HG02970 (cell line): Measurements from ENCODE around the gene ELL3.
"Not testable (repeated sequence)": the region's sequence is repeated elsewhere in the genome, so short reads cannot be mapped to it uniquely, and the experiment has no call there.

Experiments used
- ATAC-seq: cut with Tn5 transposase; IDR thresholded peaks from one replicate; pipeline ENCODE4 v1.9.1; 2021; ENCODE audit warnings: mild to moderate bottlenecking, moderate library complexity, moderate number of reproducible peaks; ENCODE audit not compliant: unreplicated experiment, low FRiP score

ELL3 gene

DNA sequence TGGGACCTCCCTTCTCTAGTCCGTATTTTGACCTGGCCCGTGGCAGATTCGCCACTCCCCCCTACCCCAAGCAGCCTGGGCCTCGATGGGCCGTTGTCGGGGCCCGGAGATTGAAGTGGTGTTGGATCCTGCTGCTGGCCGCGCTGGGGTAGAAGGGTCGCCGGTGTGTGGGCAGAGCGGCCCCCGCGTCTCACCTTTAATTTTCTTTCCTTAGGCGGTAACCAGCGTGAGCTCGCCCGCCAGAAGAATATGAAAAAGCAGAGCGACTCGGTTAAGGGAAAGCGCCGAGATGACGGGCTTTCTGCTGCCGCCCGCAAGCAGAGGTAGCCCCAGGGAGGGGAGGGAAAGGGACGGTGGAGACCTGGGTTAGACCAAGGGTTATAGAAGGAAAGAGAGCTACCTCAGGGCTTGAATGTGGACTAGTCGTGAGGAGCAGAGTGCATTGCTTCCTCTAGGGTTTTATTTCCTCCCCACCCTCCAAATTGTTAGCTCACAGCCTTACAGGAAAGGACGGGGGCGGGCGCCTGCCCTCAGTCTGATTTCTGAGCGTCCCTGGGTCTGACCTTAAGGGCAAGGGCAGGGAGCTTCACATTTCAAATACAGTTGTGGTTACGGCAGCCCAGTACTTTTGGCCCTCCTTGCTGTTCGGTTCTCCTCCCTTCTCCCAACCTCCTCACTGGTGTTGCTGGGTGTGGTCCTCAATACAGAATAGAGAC is 16.2 kb upstream of the ELL3 start:
- no peak for ATAC-seq

DNA sequence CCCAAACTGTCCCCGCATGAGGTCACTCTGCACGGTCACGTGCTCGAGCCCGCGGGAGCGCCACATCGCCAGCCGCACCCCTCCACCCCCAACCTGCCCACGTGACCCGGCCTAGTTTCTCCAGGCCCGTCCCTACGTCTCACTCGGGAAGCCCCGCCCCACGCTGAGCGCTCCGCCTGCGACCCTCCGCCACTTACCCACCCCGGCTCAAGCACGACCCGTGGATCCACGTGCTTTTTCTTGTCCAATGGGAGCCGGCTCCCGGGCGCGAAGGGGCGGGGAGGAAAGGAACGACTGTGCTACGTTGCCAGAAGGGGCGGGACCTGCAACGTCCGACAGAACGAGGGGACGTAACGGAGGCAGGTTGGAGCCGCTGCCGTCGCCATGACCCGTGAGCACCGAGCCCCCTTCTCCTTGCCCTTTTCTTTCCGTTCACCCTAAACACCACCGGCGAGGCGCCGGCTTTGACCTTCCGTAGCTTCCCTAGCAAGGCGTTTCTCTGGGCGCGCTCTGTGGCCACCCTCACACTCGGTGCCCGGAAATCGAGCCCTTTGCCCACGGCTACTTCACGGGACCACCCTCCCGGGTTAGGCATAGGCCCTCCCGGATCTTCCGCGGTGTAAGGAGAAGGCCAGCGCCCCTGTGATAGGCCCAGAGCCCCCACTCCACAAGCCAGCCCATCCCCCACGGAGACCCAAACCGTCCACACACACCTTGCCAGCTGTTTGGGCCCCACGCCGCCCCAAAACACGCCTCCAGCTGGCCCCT is 15.4 kb upstream of the ELL3 start, which contains the start of gene SERF2:
Gene SERF2, plus strand, starts transcription at position 328 of the 768 bp plus-strand sequence. Its CDS starts 57 bp downstream, at position 385.
- ATAC-seq = peak; percentile 93

DNA sequence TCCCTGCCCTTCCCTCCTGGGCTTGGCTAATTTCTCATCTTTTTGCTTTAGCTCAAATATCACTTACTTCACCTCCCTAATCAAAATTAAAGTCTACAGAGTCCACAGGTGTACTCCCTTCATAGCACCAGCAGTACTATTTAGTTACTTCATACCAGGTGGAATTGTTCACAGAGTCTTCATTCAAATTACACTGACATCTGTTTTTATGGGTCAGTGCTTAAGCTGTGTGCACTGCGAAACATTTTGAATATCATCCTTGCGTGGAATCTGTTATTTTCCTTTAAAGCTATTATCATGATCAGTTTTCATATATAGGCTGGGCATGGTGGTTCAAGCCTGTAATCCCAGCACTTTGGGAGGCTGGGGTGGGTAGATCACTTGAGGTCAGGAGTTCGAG is 12.6 kb upstream of the ELL3 start:
- ATAC-seq = no peak

DNA sequence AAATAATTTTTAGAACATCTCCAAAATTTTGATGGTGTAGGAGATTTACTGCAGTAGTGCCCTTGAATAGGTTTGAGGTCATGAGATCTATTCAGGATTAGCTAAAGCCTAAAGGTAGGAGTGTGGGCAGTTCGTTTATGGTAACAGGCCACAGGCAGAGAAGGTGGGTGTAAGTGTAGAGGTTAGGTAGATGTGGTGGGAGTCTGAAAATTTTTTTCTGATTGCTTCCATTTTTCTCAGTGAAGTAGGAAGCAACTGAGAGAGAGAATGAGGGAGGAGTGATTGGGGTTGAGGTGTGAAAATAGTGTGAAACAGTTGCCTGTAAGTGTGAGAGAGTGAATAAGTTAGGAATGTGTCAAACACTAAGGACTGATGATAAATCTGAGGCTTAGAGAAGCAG is 2.2 kb upstream of the ELL3 start:
- no peak for ATAC-seq

DNA sequence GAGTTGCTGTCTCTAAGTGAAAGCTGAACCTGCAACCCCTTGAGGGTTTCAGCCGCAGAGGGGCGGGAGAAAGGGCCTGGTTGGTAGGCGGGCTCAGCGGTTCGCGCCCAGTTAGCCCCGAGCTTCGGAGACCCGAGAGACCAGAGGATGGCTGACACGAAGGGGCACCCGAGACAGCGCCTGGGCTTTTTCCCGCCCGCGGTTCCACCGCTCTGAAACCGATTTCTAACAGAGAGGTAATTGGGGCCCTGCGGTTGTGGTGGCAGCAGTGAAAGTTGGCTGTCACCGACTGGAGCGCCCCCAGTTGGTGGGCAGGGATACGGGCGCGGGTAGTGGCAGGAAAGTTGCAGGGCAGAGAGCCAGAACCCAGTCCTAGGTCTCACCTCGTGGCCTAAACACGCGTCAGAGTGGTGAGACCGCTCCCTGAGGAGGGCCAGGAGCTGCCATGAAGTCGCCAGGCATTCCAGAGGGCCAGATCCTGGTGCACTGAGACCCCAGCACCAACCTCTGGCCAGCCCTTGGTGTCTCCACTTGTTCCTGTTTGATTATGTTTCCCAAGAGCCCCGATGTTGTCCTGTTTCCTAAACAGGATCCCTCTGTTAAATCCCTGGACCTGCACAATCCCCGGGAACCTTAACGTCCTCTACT is 625 bp upstream of the ELL3 start:
- peak; percentile 44 for ATAC-seq

DNA sequence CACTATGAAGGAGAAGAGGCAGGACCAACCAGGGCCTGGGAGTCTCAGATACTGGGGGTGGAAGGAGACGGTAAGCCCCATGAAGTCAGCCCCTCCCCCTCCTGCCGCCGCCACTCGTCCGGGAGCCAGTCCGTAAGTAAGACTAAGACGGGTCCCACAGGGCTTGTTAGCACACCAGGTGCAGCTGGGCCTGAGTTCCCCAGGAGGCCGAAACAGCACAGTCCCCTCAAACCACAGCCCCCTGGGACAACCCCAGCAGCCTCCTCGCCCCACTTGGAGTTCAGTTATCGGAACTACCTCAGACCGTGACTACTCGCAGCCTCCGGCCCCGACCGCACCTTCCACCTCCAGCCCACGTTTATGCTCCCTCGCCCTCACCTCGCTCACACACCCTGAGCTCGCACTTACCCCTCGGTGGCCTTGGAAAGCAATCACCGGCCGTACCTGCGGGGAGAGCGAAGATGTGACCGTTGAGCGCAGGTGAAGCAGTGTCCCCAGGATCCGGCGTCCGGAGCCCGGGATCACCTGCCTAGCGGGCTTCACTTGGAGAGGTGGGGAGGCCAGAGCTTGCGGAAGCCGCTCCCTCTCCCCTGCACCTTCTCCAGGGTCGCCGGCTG is 557 bp downstream of the ELL3 start:
- ATAC-seq = peak; percentile 45

DNA sequence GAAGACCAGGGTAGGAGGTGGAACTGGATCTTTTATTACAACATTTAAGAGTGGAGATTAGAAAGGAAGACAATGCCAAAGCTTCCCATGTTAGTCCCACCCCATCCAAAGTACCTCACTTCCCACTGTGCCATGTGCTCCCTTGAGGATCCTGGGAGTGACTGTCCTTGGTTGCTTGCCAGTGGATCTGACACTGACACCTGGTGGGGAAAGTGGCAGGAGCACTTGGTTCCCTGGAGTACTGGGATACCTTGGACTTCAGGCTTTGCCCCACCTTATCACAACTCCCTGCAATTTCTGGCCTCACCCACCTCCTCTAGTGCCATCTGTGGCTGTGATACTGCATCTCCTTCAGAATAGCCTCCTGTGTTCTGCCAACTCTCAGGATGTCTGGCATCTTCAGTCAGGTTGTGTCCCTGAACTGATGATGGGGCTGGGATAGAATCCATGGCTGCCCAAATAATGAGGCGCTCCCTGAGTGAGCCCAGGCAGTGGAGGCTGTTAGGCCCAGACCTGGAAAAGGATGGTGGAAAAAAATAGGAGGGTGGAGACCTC is 1.3 kb downstream of the ELL3 start:
- ATAC-seq = no peak

DNA sequence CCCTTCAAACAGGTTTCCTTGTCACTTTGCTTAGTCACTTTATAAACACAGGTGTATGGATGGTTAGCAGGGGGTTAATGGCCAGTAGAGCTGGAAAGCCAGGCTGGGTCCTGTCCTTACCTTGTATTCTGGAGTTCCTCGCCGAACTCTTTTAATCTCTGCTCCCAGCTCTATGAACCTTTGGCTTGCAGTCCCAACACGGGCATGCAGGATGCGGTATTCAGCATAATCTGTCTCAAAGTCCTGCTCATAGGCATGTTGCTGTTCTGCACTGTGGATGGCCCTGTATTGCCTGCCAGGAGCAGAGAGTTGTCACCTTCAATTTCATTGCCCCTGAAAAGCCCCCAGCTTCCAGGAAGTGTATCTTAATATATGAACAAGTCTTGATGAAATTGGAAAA is 2.7 kb downstream of the ELL3 start:
- ATAC-seq = no peak

DNA sequence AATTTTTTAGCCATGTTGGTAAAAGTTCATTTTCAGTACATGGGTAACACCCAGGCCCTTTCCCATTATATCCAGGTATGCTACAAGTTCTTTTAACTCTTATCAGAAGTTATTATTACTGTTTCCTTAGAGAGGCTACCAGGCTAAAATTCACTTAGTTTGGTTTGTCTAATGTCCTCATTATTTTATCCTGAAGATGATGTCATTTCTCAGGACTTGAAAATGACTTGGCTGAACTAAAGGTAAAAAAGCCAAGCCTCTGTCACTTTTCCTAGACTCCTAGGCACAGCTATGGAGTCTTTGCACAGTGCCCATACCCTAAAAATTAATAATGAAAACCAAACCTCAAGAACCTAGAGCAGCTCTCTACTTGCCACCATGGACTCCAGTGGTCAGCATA is 4.1 kb downstream of the ELL3 start:
- no peak for ATAC-seq

DNA sequence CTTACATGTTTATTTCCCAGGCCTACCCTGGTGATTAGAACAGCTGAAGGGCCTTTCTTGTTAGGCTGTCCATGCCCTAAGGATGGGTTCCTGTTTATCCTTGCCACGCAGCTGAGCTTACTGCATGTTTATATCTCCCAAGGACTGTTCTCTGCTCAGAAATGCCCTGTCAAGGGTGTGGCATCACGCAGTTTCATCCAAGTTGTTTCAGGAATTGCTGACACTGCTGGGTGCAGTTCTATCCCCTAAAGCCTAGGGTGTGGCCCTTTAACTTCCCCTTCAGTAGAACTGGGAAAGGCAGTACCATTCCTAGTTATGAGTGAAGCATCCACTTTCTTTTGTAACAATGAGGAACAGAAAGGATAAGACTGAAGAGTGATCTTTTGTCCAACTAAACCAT is 5.0 kb downstream of the ELL3 start:
- no peak for ATAC-seq

DNA sequence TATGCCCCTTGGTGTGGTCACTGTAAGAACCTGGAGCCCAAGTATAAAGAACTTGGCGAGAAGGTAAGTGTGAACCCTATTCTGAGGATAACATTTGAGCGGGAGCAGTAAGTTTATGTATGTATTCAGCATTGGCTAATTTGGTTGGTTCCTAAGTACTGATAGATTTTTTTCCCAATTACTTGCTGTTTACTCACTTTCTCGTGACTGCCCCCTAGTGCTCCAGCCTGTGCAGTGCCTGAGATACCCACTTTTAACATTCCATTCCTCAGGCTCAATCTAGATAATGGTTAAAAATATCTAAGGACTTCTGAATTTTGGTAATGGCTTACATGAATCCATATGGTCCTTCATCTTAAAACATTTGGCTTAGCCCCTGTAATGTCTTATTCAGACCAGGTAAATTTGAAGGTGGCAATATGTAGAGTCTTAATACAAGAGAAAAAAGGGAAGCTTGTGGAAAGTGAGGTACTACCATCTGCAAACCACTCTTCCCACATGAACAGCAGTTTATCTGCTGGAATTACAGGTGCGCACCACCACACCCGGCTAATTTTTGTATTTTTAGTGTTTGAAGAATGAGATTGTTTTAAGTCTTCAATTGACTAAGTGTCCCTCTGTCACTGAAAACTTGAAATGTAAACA is 7.1 kb downstream of the ELL3 start:
- ATAC-seq = no peak

DNA sequence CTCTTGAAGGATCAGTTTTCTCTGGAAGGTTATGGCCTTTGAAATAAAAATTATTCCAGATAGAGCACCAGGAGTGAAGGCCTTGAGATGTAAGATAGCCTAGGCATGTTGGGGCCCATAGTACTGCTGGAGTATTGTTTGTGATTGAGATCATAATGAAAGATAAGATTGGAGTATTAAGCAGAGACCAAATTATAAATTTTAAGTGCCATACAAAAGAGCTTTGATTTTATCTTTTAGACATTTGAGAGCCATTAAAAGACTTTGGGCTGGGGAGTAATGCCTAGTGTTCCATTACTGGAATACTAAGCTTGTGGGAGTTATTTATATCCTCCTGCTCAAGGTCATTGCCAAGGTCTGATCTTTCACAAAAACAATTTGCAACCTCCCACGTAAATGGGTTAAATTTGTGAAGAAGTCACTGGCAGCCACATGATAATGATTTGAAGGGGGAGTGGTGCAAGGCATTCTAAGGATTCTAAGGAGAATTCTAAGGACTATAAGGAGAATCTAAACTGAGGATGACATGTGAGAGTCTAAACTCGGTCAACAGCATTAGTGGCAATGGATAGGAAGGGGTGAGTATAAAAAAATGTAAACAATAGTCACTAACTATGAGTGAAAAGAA is 12.8 kb downstream of the ELL3 start:
- ATAC-seq = no peak

DNA sequence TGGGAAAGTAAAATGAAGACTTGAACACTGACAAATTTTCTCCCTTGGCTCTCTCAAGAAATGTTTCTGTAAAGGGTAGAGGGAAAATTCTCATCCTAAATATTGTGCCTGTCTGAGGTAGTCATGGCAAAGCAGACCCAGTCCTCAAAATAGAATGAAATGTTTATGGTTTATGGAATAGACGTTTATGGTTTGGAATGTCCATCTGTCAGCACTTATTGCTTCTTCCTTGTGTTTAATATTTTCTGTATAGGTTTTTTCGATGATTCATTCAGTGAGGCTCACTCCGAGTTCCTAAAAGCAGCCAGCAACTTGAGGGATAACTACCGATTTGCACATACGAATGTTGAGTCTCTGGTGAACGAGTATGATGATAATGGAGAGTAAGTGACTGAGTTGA is 13.9 kb downstream of the ELL3 start:
- ATAC-seq = no peak

DNA sequence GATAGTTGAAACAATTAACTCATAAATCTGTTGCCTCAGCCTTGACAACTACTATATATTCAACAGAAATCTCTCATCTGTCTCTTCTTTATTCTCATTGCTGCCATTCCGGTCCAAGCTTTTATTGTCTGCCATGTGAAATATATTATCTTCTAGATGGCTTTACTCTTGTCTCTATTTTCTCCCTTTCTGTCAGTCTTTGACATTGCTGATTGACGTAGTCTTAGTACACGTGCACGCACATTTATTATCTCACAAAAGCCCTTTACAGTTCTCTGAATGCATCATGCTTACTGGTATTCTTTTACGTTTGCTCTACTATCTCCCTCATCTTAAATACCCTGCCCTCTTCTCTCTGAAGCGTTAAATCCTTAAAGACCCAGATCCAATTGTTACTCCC is 24.9 kb downstream of the ELL3 start:
- ATAC-seq = no peak

DNA sequence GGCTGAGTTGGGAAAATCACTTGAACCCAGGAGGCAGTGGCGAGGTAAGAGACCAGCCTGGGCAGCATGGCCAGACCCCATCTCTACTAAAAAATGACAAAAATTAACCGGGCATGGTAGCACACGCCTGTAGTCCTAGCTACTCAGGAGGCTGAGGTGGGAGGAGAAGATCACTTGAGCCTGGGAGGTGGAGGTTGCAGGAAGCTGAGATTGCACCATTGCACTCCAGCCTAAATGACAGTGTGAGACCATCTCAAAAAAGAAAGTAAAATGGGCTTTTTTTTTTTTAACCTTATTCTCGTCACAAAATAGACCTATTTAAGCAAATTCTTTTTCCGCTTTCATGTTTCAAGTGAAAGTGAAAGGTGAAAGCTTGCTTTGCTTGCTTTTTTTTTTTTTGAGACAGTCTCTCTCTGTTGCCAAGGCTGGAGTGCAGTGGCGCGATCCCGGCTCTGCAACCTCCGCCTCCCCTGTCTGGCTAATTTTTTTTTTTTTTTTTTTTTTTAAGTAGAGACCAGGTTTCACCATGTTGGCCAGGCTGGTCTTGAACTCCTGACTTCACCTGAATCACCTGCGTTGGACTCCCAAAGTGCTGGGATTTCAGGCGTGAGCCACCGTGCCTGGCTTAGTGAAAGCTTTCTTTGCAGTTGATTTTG is 26.9 kb downstream of the ELL3 start:
- ATAC-seq = peak; percentile 39

DNA sequence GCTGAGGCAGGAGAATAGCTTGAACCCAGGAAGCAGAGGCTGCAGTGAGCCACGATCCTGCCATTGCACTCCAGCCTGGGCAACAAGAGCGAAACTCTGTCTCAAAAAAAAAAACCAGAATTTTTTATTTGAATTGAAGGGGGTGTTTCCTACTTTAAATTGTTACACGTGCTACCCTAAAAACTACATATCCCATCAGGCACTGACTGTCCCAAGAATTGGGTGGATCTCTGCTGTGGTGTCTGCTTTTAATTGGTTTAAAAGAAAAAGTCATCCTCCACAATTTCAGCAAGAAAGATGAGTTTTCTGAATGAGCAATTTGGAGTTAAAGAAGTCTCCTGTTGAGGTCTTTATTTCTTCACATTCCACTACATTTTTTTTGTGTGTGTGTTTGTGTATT is 28.4 kb downstream of the ELL3 start:
- no peak for ATAC-seq

DNA sequence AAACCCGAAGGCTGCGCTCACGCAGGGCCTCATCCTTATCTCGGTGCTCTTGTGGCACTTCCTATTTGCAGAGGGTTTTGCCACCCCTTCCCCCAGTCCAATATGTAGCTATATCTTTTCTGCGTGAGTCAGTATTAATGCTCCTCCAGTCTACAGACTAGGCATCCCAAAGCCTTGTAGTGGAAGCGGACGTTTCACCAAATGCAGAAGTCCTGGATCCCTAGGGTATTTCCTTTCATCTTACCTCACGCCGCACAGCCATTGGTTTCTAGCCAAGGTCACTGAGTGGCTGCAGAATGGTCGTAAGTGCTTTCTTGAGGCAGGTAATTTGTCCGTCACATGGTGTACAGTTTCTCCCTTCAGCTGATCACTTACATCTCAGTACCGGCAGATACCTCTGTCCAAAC is 29.9 kb downstream of the ELL3 start:
- not testable (repeated sequence) for ATAC-seq

DNA sequence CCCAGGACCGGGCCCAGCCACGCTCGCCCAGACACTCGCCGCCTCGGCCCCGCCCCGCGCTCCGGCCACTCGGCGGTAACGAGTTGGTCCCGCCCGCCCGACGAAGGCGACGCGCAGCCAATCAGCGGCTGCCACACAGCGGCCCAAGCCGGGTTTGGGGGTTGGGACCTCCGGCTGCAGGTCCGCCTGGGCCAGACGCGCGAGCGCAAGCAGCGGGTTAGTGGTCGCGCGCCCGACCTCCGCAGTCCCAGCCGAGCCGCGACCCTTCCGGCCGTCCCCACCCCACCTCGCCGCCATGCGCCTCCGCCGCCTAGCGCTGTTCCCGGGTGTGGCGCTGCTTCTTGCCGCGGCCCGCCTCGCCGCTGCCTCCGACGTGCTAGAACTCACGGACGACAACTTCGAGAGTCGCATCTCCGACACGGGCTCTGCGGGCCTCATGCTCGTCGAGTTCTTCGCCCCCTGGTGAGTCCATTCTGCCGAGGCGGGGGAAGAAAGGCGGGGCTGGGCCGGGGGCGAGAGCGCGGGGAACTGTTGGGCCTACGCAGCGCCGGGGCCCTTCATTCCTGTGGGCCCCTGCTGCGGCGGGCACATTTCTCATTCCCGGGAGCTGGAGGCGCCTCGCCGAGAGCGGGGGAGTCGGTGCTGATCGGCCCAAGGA is 30.4 kb downstream of the ELL3 start, which contains the start of gene PDIA3:
Gene PDIA3, plus strand, starts transcription at position 194 of the 658 bp plus-strand sequence. Its CDS starts 102 bp downstream, at position 296.
- ATAC-seq = peak; percentile 70

DNA sequence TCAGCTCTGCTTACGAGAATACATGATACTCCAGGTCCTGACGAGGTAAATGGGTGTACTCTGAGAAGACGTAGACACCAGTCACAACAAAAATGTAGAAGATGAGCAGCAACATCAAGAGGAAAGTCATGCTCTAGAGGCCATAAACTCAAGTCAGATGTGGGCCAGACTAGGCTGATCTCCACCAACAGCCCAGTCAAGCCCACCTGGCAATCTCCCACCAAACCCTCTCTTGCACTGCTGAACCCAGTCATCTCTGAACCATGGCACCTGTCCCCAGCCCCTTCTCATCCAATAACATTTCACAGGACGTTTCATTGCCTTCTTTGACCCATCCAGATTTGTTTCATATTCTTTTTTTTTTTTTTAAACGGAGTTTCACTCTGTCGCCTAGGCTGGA is 41.4 kb downstream of the ELL3 start:
- no peak for ATAC-seq
